Stimulated activated CD8-positive, alpha-beta memory T cell treated with anti-CD3 and anti-CD28 coated beads, Interleukin-2, amount 100 ng/mL, for 1 hour (primary cell): ENCODE measurements around the gene CUBN.

Experiments
- DNase-seq, 2 donors: peaks; one replicate each; pipeline ENCODE4 v3.0.0-alpha.2; 2020; ENCODE audit warnings: low read depth in 2 of 2

Gene CUBN

DNA sequence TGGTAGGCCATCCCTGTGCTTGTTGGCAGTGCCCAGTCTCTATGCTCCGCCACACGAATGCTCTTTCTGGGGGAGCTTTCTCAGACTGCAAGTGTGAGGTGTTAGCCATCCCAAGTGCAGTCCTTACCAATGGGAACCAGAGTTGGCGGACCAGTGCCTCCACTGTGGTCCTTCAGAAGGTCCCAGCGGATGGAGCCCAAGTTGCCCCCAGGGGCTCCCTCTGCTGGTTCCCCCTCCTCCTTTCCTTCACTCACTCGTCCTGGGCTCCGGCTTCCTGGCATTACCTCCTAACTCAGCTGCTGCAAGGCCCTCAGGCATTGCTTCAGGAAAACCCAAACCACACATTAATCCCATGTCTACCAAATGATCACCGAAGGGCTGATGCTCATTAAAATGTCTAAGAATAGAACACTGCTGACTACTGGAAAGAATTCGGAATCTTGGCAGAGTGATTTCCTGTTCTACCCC is 139.8 kb downstream of the CUBN start:
- no peak for DNase-seq

DNA sequence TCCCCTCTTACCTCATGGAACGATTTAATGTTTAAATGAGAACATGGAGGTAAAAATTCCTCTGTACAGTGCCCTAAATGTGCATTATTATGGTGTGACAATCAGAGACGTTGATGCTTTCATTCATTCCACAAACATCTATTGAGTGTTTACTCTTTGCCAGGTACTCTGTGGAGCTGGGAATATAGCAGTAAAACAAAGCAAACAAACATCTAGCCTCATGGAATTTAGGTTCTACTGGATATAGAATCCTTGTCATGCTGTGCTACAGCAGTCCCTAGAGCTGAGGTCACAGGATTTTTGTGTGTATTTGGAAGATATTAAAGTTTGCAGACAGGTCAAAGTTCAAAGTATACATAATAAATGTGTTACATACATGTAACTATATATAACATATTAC is 140.7 kb downstream of the CUBN start:
- DNase-seq: no peak

DNA sequence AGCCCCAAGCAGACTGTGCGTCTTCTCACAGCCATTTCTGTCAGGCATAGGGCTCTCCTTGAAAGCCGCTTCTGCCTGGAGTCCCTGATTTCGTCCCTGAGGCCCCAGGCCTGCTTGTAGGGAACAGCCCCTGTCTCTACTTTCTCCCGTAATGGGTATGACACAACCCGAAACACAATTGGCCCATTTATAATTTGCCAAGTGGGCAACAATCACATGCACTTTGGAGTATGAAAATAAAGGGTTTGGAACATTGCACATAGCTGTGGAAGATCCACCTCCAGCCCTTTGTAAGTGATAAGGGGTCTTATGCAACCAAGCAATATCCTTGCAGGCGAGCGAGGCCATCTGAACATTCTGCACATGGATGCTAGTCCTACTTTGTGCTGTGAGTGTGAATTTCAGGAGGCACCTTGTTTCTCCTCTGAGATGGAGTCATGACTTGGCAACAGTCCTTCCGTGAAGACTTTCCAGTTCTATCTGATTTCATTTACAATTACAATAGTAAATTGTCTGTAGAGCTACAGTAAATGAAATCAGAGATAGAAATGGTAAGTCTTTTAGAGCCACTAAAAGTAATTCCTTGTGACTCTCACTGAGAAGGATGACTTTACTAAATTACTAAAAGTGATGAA is 141.5 kb downstream of the CUBN start:
- no peak for DNase-seq

DNA sequence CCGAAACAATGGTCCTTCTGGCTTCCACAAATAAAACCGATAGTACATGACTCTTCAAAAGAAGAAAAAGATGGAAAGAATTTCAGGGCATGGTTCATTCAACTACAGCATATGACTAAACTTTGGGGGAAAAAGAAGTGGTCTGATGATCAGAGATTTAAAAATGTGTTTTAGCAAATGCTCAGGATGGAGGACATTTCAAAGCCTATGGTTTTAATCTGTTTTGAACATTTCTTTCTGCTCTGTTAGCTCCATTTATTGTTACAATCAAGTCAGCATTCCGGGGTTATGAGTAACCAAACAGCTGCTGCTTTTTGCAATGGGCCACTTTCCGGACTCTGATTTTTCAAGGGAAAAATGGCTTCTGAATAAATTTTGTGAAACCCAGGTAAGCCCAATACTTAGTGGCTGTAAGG is 142.4 kb downstream of the CUBN start:
- no peak for DNase-seq

GRCh38 chr10:16986406-16987205 is 143.0 kb downstream of the CUBN start:
- no peak for DNase-seq

DNA sequence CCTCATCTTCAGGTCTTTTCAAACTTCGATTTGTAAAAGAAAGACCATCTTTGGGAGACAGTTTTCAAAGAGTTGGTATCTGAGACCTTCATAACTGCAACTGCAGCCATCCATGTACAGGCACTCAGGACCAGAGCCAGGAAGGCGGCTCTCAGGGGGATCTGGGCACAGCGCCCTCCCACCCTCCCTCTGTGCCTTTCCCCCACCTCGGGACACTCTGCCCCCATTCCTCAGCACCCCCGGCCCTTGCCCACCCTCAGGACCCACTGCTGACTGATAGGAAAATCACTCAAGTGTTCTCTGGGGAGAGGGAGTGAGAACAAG is 143.6 kb downstream of the CUBN start:
- DNase-seq: no peak

DNA sequence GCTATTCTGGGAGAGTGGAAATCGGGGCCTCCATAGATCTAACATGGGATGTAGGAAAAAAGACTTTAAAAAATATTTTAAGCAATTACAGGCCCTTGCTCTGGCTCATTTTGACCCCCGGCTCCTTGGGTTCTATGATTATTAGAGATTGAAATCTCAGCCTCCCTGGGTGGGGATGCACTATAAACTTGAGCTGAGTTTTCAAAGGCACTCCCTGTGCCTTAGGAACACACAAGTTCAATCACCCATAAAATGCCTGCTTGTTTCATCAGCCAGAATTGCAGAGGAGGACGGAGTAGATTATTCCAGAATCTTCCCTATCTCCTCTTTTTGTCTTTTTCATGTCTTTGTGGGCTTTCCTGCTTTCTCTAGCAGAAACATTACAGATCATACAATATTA is 145.4 kb downstream of the CUBN start:
- DNase-seq: no peak

- no peak for DNase-seq
Measured at GRCh38 chr10:16976803-16977202, 152.8 kb downstream of the CUBN start.

DNA sequence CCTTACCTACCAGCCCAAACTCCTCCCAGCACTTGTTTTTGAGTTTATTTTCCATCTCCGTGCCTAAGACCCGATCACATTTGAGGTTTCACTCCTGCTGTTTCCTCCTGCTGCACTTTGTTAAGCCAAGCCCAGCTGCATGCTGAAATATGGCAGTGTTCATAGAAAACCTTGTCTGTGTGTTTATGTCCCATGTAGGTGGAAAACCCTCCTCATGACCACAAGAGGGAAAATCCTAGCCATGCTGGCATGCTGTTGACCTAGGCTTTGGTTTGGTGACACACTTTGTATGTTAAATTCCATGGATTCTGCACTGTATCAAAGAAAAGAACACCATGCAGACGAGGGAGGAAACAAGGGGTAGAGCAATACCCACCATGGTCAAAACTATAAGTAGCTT is 154.4 kb downstream of the CUBN start:
- no peak for DNase-seq

DNA sequence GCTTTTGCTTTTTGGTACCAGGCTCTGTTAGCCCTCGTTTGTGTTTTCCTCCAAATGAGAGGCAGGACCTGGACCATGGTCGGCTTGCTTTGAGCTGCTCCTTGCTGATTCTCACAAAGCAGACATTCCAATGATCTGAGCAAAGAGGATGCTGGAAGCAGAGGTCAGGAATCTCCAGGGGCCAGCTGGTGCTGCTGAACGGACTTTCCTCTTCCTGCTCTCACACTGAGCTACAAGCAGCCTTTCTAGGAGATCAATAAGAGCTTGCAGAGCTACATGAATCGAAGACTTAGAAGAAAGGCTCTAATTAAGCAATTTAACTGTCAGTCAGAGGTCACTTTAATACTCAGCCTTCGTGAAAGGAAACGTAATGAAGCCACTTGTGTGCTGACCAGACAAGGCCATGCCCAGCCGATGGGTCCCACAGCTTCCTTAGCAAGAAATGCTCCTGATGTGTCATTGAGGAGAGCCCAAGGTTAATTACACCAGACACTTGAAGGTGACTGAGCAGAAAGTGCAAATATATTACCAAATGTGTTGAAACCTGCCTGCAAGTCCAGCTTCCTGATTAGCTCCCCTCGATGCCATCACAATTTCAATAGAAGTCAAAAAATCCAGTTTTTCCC is 161.1 kb downstream of the CUBN start:
- no peak for DNase-seq

- DNase-seq: no peak
Measured at GRCh38 chr10:16967866-16968415, 161.7 kb downstream of the CUBN start.

DNA sequence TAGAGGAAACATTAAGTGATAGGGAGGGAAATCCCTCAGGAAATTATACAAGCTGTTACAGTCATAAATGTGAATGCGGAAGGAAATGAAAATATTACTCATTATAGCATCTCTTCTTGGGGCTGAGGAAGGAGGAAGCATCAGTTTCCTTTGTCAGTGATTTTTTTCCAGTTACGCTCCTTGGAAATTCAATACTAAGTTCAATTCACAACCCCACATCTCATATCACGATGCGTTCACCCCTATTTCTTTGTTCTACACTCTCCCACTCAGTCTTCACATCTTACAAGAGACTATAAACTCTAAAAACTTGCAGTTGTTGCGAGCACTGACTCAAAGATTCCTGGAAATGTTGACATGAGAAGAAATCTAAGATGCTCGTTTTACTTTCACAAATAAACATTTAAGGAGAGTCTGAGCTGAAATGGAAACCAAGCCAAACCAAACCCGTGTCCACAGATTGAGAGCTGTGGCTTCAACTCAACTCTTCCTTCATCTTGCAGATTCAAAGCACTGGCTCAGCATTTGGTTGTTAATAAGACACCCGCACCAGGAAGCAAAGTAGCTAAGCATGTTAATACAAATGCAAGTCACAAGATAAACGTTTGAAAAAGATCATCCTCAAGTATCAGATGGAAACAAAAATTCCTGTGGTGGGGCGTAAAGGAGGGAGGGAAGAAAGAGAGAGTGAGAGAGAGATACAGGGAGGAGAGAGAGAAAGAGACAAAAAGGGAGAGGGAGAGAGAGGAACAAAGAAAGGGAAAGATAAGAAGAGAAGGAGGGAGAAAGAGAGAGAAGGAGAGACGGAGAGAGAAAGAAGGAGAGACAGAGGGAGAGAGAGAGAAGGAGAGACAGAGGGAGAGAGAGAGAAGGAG is 162.4 kb downstream of the CUBN start:
- DNase-seq: no peak

GRCh38 chr10:16965740-16966447 is 163.7 kb downstream of the CUBN start:
- DNase-seq: no peak

GRCh38 chr10:16965344-16965616 is 164.3 kb downstream of the CUBN start:
- DNase-seq: no peak

DNA sequence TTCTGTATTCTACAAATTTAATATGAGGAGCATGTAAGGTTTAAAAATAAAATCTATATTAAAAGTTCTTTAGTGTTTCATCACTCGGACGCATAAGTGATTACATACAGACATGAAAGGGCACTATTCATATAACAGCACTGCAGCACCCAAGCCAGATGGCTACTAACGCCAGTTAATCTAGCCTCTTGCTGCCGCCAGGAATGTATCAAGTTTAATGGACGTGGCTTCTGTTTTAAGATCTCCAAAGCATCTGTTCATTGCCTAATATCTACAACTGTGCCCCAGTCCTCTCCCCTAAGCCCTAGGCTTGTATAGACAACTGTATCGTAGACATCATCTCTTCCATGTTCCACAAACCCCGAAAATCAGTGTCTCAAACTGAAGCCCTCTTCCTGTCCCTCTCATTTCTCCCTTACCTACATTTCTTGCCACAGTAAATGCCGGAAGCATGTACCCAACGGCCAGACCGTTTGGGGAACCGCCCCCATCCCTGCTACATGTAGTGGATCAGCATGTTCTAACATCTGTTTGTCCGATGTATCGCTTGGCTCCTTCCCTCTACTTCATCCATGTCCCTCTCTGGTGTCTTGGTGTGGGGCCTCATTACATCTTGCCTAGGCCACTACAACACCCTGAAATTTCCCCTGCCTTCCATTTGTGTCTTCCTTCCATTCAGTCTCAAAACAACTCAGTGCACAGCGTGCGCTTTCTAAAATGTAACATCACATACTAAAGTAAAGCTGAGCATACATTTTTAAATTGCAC is 164.9 kb downstream of the CUBN start:
- no peak for DNase-seq

DNA sequence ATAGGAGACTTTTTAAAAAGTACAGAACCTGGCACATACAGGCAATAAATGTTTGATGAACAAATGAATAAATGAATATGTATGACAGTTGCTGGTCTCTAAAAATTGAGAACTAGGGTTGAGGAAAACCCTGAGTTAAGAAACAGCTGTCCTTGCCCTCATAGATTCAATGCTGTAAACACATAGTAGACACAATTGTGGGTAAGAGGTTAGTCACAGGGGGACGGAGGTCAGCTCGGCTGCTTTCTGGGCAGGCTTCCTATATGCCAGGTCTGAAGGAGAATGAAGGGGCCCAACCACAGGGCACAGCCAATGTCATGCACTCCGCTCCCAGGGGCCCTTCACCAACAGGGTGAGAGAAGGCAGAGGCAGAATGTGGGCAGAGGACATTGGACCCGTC is 169.1 kb downstream of the CUBN start:
- DNase-seq: no peak

- DNase-seq: no peak
Measured at GRCh38 chr10:16957038-16957437, 172.6 kb downstream of the CUBN start.

DNA sequence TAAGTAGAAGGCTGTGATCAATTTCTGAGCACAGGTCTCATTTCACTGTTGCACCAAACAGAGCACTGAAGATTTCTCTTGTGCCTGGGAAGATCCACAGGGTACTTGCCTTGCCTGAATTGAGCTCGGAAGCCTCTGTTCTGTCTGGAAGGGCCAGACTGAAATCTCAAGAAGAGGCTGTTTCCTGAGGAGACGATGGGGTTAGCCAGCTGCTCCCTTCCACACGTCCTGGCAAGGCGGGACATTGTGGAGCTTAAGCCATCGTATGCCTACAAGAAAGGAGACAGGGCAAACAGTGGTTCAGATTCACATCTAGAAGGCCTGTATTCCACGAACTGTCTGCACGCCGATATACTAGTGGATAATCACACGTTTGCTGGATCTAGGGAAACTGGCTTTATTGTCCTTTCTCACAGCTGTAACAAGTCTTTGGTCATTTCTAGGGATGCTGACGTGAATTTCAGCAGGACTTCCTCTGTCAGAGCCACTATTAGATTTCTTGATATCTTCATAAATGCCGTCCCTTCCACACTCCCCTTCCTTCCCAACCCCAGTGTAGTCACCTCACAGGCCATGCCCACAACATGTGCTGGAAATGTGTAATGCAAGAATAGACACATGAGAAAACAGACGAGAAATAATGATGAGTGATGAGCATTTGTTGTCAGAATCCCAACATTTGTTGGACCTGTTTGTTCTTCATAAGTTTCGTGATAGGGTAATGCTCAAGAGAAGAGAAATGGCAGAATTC is 175.2 kb downstream of the CUBN start:
- DNase-seq: no peak

DNA sequence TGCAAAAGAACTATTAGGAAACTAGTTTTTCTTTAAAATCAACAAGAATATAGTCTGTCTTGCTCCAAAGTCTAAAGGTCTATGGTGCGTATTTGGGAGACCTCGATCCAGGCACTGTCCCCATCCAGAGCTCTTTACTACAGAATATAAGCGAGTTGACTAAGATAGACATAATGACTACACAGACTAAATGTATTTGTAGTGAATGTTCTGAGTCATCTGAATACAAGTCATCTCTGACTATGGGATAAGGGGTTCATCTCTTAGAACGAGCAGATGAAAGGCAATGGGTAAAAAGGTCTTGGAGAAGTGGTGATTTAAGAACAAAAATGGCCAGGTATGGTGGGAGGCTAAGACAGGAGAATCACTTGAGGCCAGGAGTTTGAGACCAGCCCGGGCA is 176.3 kb downstream of the CUBN start:
- no peak for DNase-seq

DNA sequence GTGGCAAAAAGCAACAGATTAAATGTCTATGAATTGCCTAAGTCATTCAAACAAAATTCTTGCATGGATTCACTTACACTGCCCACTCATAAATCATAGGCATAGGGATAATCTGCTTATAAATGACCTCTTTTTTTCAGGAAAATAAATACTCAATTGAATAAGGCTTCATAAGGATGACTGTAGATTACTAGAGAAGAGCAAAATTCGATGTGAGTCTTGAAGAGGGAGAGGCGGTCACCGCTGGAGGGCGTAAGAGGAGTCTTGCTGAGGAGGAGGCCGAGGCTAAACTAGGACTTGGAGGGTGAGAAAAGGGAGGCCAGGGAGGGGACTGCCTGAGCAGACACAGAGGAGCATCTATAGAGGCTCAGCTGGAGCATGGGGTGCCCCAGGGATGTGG is 177.0 kb downstream of the CUBN start:
- DNase-seq: no peak
